Measurements from ENCODE around the gene CMAS. TPM values are rescaled to one million over a fixed set of nuclear protein-coding genes. Genes with fewer than 3 reads are reported as not detected.
"Not testable (repeated sequence)": the region's sequence is repeated elsewhere in the genome, so short reads cannot be mapped to it uniquely, and the experiment has no call there.

The CMAS gene
- total RNA-seq, 1 donor from 2014 or later, result 37.9 TPM

GRCh38 chr12:21998782-21999181 is 47.2 kb upstream of the CMAS start:
- no peaks in the 10 kb centered on the region for H3K27me3 Mint-ChIP-seq (ENCODE audit: low read depth, unreplicated experiment)
- no peak overlapping the region for H3K4me3 Mint-ChIP-seq (ENCODE audit: unreplicated experiment)
- no peak overlapping the region for H3K9ac ChIP-seq (ENCODE audit: low read length)
- H2AFZ ChIP-seq (ENCODE audit: low read depth, low read length), result no peak overlapping the region
- no peaks in the 10 kb centered on the region for H4K20me1 ChIP-seq (ENCODE audit: insufficient read depth, low read length)
- no peak overlapping the region for H3K27ac Mint-ChIP-seq (ENCODE audit: unreplicated experiment)
- H3K36me3 ChIP-seq (ENCODE audit: insufficient read depth, low read length), result no peaks in the 10 kb centered on the region
- no peaks in the 10 kb centered on the region for H3K9me3 Mint-ChIP-seq (ENCODE audit: unreplicated experiment)
- H3K27me3 ChIP-seq (ENCODE audit: insufficient read depth, low read length), result no peaks in the 10 kb centered on the region
- no peak overlapping the region for H3K4me3 ChIP-seq (ENCODE audit: insufficient read depth, low read depth, low read length)
- DNase-seq (ENCODE audit: low read depth) (no peak), FAIRE-seq (no peak)
- no peak for TF ChIP-seq EZH2 (IDR thresholded peaks at IDR 0.05; ENCODE audit: insufficient read depth, low read length)
- TF ChIP-seq CTCF (IDR thresholded peaks at IDR 0.05; ENCODE audit: insufficient read depth, low read depth, low read length), result no peak
- H3K79me2 ChIP-seq (ENCODE audit: insufficient read depth, low read length), result no peaks in the 10 kb centered on the region
- no peaks in the 10 kb centered on the region for H3K36me3 Mint-ChIP-seq (ENCODE audit: low read depth, unreplicated experiment)
- no peaks in the 10 kb centered on the region for H3K4me1 Mint-ChIP-seq (ENCODE audit: low read depth, unreplicated experiment)
- H3K9me3 ChIP-seq (ENCODE audit: insufficient read depth, low read depth, low read length), result no peaks in the 10 kb centered on the region
- no peak overlapping the region for H3K4me2 ChIP-seq (ENCODE audit: low read length)
- no peak overlapping the region for H3K27ac ChIP-seq (ENCODE audit: low read depth, low read length)
- no peaks in the 10 kb centered on the region for H3K4me1 ChIP-seq (ENCODE audit: insufficient read depth, low read length)

GRCh38 chr12:22002430-22002829 is 43.6 kb upstream of the CMAS start:
- Mint-ChIP-seq H3K36me3 (ENCODE audit: low read depth, unreplicated experiment) (no peaks in the 10 kb centered on the region), H3K27ac (ENCODE audit: unreplicated experiment) (no peak overlapping the region), H3K9me3 (ENCODE audit: unreplicated experiment) (no peaks in the 10 kb centered on the region), H3K4me1 (ENCODE audit: low read depth, unreplicated experiment) (no peaks in the 10 kb centered on the region), H3K4me3 (ENCODE audit: unreplicated experiment) (no peak overlapping the region), H3K27me3 (ENCODE audit: low read depth, unreplicated experiment) (no peaks in the 10 kb centered on the region)
- TF ChIP-seq EZH2 (IDR thresholded peaks at IDR 0.05; ENCODE audit: insufficient read depth, low read length), result no peak
- TF ChIP-seq CTCF (IDR thresholded peaks at IDR 0.05; ENCODE audit: insufficient read depth, low read depth, low read length), result no peak
- Histone ChIP-seq H3K4me3 (ENCODE audit: insufficient read depth, low read depth, low read length) (no peak overlapping the region), H2AFZ (ENCODE audit: low read depth, low read length) (no peak overlapping the region), H3K36me3 (ENCODE audit: insufficient read depth, low read length) (no peaks in the 10 kb centered on the region), H3K79me2 (ENCODE audit: insufficient read depth, low read length) (no peaks in the 10 kb centered on the region), H4K20me1 (ENCODE audit: insufficient read depth, low read length) (no peaks in the 10 kb centered on the region), H3K27ac (ENCODE audit: low read depth, low read length) (no peak overlapping the region), H3K9me3 (ENCODE audit: insufficient read depth, low read depth, low read length) (no peaks in the 10 kb centered on the region), H3K9ac (ENCODE audit: low read length) (no peak overlapping the region), H3K4me1 (ENCODE audit: insufficient read depth, low read length) (no peaks in the 10 kb centered on the region), H3K27me3 (ENCODE audit: insufficient read depth, low read length) (no peaks in the 10 kb centered on the region), H3K4me2 (ENCODE audit: low read length) (no peak overlapping the region)
- FAIRE-seq, result no peak
- no peak for DNase-seq (ENCODE audit: low read depth)

- H3K4me3 Mint-ChIP-seq (ENCODE audit: unreplicated experiment); H3K4me1 Mint-ChIP-seq (ENCODE audit: low read depth, unreplicated experiment); H3K27me3 Mint-ChIP-seq (ENCODE audit: low read depth, unreplicated experiment); H3K4me3 ChIP-seq (ENCODE audit: insufficient read depth, low read depth, low read length); FAIRE-seq; H4K20me1 ChIP-seq (ENCODE audit: insufficient read depth, low read length); H2AFZ ChIP-seq (ENCODE audit: low read depth, low read length); H3K4me1 ChIP-seq (ENCODE audit: insufficient read depth, low read length); H3K27me3 ChIP-seq (ENCODE audit: insufficient read depth, low read length); H3K27ac ChIP-seq (ENCODE audit: low read depth, low read length); H3K79me2 ChIP-seq (ENCODE audit: insufficient read depth, low read length); H3K9me3 Mint-ChIP-seq (ENCODE audit: unreplicated experiment); DNase-seq (ENCODE audit: low read depth); H3K9me3 ChIP-seq (ENCODE audit: insufficient read depth, low read depth, low read length); H3K4me2 ChIP-seq (ENCODE audit: low read length); H3K36me3 Mint-ChIP-seq (ENCODE audit: low read depth, unreplicated experiment); H3K9ac ChIP-seq (ENCODE audit: low read length); H3K36me3 ChIP-seq (ENCODE audit: insufficient read depth, low read length); H3K27ac Mint-ChIP-seq (ENCODE audit: unreplicated experiment): not testable (repeated sequence)
These were observed 38.2 kb upstream of the CMAS start for GRCh38 chr12:22007794-22008193.

Data from astrocyte (in vitro differentiated cells and primary cell).